GM18517 (cell line): ENCODE results near the gene SCARF1.
A peak's percentile ranks its signal among the peaks of the same experiment; 100 is the strongest.

Experiments used
- ATAC-seq: cut with Tn5 transposase; IDR thresholded peaks from one replicate; pipeline ENCODE4 v1.9.1; 2021; ENCODE audit warnings: mild to moderate bottlenecking, moderate library complexity; ENCODE audit not compliant: unreplicated experiment

Gene SCARF1

DNA sequence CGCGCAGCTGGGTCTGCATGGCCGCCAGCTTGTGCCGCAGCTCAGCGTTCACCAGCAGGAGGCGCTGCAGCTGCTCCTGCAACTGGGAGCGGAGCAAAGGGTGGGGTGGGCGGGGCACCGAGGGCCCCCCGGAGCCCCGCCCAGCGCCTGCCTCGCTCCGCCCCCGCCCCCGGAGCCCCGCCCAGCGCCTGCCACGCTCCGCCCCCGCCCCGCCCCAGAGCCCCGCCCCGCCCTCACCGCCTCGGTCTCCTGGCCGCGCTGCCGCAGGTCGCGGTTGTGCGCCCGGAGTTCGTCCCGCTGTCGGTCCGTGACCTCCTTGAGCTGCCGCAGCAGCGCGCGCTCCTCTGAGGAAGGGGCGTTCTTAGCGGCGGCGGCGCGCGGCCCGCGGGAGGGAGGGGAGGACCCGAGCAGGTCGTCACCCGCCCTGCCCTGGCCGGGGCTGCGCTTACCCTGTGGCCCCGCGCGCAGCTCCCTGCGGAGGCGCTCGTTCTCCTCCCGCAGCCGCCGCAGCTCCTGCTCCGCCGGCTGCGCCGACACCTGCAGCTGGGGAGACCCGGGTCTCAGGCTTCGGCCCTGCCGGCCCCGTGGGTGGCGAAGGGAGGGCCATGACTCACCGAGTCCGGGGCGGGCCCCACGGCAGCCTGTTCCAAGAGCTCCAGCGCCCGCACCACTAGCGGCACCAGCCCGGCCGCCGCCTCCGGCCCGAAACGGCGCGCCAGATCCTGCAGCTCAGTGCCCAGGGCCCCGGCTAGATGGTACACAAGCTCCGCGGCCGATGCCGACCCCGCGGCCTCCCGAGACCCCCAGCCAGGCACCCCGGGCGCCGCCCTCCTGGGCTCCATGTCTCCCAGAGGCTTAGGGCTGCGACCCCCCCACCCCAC lies 3.7 kb upstream of the SCARF1 start:
- peak; percentile 50 for ATAC-seq

DNA sequence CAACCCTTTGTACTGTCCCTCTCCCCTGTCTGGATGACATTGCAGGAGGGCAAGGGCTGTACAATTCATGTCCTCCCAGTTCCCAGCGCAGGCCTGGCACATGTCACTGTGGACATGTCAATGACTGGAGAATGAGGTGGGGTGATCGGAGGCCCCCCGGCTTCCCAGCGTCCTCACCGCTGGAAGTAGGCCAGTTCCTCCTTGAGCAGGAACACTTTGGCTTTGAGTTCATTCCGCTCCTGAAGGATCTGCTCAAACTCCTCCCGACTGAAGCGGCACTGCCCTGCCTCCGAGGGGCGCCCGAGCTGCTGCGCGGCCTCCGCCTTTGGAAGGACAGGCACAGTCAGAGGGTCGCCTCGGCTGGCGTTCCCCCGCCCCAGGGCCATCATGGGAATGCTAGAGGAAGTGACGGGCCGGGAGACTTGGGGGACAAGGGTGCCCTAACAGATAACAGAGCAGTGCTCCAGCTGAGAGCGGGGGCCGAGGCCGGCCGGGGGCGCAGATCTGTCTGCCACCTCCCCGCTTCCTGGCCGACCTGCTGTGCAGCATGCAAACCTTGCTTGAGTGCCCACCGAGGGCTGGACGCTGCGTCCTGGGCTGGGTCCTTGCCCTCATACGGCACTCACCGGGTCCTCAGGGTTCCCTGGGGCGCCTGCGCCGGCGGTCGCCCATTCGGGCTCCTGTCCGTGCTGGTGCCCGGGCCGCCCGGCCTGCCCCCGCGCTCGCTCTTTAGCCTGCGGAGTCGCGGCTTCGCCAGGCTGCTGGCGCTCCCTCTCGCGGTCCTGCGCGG lies 2.8 kb upstream of the SCARF1 start:
- peak; percentile 36 for ATAC-seq

DNA sequence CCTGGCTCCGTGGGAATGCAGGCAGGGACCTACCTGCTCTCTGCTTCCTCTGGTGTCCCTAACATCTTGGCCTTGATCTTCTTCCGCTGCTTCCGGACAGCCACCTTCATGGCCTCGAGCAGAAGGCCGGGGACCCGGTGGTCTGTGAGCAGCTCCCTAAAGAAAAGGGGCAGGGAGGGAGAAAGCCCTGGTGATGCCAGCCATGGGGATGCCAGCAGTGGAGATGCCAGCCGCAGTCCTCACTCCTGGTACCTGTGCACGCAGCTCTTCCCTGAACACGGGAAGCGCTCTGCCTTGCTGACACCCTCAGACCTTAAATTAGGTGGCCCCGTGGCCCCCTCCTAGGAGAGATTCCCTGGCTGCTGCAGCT lies 2.3 kb upstream of the SCARF1 start:
- ATAC-seq: no peak

DNA sequence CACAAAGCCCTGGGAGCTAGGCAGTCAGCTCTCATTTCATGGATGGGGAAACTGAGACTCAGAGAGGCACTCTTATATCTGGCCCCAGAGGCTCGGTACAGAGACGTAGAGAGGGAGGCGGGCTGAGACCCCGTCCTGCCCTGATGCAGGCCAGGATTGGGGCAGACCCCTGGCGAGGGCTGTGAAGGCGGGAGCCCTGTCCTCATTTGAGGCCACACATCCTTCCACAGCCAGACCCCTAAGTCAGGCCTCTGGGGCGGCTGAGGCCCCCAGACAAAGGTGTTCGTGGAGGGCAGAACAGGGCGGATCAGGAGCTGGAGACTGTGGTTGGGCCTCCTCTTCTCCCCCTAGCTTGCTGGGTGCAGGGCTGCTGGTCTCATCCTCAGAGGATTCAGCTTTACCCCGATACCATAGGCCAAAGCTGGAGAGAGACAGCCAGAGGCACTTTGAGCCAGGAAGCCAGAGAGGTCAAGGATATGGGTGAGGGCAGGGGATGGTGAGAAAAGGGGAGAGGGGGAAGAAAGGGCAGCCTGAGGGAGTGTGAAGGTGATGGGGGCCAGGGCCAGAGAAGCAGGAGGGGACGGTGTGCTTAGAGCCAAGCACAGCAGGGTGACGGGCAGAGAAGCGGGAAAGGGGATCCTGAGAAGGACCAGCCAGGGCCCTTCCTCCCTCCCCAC lies 805 bp upstream of the SCARF1 start:
- no peak for ATAC-seq

DNA sequence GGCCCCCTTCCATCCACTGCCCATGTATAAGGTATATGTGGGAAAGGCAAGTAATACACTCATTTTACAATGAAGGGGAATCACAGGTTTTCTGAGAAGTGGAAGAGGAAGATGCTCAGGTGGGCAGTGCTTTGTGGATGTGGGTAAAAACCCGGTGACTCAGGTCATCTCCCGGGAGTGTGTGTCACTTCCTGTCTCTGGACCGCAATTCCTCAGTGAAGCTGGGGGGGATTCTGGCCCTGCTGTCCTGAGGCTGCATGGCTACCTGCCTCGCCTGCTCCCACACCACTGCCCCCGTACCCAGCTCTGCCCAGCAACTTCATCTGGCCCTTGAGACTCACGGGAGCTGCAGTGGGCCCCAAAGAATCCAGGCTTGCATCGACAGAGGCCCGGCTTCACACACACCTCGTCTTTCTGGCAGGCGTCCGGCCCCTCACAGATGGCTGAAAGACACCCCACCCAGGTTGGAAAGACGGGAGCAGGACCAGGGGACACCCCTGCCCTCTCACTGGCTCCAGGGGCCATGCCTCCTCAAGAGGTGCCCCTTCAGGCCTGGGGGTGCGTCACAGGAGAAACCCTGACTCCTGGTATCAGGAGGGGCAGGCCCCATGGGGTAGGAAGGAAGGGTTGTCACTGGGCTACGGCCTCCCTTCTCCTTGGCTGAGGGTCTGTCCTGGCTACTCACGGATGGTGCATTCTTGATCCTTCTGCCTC lies 882 bp downstream of the SCARF1 start:
- ATAC-seq: no peak

DNA sequence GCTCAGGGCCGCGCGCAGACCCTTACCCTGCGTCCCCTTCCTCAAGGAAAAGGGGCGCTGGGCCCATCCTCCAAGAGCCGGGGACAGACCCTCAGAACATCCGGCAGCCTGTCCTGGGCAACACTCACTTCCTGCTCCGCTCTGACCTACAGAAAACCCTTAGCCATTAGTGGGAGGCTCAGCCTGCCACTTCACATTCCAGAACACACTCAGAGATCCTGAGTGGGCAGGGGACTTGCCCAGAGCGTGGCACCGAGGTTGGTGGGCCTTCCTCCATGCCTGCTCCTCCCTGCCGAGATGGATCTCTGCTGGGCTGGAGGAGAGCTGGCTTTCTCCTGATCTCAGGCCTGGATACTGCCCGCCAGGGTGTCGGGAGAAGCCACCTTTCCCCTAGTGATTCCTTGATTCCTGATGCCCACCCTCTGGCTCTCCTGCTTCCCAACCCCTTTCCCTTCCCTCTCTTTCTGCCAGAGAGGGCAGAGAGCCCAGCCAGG lies 1.5 kb downstream of the SCARF1 start:
- ATAC-seq: no peak

DNA sequence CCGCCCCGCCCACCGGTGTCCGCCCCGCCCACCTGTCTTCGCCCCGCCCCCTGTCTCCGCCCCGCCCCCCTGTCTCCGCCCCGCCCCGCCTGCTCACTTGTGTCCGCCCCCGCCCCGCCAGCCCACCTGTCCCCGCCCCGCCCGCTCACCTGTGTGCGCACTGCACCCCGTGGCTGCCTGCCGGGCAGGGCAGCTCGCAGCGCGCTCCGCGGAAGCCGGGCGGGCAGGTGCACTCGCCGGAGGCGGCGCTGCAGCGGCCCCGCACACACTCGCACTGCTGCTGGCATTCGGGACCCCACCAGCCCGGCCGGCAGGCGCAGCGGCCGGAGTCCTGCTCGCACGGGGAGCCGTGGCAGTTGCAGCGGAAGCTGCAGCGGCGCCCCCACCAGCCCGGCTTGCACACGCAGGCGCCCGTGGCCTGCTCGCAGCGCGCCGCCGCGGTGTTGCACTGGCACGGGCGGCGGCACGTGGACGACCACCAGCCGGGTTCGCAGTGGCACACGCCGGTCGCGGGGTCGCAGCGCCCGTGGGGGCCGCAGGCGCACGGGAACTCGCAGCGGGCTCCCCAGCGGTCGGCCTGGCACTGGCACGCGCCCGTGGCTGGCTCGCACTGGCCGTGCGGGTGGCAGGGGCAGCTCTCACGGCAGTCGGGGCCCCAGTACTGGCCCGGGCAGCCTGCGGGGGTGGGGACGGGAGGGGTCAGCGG lies 2.1 kb downstream of the SCARF1 start:
- ATAC-seq: no peak

DNA sequence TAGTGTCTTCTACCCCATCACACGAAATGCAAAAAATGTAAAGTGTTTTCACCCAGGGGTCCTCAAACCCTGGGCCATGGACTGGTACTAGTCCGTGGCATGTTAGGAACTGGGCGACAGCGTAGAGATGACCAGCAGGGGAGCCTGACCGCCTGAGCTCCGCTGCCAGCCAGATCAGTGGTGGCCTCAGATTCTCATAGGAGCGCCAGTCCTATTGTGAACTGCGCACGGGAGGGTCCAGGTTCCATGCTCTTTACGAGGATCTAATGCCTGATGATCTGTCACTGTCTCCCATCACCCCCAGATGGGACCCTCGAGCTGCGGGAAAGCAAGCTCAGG lies 4.5 kb downstream of the SCARF1 start:
- no peak for ATAC-seq

DNA sequence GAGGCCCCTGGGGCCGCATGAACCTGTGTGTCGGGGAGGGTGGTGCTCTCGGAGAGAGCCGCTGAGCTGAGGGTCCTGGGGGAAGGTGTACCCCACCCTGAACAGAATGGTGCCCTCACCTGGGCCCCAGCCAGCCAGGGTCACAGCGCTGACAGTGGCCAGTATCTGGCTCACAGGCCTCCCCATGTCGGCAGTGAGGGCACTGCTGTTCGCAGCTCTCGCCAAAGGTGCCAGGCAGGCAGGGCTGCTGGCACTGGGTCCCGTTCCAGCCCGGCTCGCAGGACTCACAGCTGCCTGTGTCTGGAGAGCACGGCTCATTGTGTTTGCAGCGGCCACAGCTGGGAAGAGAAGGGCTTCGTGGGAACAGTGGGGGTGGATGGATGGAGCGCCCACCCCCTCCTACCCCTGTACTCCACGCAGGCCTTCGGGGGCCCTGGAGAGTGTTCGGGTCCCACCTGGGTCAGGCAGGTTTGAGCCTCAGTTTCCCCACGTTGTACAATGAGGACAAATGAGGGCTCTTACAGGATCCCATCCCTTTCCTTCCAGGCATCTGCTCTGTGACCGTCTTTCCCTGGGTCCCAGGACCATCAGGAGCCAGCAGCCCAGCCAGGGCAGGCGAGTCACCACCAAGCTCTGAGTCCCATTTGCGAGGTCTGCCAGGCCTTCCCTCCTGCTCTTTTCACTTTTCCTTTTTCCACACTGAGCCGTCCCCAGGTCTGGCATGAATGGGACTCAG lies 5.0 kb downstream of the SCARF1 start:
- no peak for ATAC-seq

DNA sequence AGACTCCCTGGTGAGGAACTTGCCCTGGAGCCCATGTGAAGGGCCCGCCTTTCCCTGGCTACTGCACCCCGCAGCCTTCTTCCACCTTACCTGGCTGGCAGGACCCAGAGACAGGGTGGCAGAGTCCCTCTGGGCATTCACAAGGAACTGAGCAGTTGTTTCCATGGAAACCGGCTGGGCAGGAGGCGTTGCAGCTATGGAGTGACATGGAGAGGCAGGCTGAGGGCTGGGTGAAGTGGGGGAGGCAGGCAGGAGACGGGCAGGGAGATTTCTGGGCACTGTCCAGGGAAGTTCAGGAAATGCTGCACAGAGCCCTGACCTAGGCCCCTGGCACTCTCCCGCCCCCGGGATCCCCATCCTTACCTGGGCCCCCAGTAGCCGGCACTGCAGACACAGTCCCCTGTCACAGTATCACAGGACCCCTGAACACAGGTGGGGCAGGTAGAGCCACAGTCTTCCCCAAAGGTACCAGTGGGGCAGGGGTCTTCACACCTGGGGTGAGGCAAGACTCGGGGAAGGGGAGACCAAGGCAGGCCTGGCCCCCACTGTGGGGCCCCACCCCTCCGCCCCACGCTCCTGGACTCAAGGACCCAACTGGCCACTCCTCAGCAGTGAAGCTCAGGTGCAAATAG lies 5.9 kb downstream of the SCARF1 start:
- ATAC-seq: no peak

DNA sequence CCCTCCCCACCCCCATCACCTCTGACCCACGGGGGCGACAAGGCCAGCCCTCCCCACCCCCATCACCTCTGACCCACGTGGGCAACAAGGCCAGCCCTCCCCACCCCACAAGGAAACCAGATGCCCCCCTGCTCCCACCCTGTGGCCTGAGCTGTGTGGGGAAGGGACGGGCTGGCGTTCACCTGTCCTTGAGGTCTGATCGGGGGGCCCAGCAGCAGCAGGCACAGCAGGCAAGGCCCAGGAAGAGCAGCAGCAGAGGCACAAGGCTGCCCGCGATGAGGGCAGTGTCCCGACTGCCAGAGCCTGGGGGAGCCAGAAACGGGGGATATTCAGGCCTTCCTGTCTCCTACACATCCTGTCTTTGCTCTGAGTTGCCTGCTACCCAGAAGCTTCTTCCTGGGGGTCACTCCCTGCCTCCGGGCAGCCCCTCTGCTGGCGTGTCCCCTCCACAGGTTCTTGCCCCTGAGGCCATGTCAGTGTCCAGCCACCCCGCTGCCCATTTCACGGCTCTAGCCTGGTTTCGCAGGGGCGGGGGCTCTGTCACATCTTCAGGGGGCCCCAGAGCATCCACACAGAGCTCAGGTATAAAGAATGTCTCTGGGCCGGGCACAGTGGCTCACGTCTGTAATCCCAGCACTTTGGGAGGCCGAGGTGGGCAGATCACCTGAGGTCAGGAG lies 6.8 kb downstream of the SCARF1 start:
- no peak for ATAC-seq

DNA sequence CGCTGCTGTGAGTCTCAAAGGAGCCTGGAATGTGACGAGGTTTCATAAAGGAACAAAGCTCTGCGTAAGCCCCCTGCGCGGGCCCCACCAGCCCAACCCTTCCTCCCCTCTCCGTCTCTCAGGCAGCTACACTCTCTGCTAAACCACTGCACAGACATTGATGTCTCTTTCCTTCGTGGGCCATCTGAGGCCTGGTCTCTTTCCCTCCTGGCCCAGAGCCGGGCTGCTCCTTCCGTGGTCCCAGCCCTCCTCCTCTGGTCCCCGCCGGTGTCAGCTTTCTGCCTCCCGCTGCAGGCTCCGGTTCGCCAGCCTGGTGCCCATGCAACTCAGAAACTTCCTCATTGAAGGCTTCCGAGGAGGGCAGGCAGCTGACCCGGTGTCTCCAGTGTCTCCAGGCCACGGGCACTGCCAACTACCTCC lies 7.4 kb downstream of the SCARF1 start:
- ATAC-seq: no peak

DNA sequence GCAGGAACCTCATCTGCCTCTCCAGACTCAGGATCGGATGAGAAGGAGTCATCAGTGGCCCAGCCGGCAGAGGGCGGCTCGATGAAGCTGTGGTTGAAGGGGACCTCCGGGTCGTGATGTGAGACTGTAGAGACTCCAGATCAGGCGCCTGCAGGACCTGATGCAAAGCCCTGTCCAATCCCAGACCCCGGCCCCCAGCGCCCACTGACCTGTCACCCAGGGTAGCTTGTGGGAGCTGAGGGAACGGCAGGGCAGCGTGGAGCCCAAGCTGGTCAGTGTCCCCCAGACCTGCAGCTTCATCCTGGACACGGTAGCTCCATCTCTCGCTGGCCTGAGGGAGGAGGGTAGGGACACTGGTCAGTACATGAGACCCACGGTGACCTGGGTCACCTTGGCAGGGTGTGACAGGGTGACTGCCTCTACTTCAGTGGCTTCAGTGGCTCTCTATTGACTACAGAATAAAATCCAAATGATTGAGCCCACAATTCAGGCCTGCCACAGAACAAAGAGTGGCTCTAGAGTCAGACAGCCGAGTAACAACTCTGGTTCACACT lies 8.7 kb downstream of the SCARF1 start:
- no peak for ATAC-seq

DNA sequence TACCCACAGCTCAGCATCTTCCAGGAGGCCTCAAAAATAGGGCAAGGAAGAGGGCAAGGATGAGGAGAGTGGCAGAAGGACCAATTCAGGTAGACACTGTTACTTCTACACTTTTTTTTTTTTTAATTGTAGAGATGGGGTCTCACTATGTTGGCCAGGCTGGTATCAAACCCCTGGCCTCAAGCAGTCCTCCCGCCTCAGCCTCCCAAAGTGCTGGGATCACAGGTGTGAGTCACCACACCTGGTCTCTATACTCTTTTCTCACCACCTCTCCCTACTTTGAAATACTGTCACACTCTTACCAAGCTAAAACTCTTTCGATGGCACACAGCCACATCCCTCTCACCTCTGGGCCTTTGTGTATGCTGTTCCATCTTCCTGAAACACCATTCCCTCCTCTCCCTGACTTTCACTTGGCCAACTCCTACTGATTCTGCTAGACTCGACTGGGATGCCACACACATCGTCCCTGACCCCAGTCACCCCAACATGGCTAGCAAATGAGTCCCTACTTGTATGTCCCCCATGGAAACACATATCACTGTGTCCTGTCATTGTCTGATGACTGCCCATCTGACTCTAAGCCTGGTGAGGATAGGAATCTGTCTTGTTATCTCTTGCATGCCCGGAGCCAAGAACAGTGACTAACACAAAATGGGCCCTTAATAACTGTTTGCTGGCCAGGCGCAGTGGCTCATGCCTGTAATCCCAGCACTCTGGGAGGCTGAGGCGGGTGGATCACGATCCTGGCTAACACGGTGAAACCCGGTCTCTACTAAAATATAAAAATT lies 9.7 kb downstream of the SCARF1 start:
- no peak for ATAC-seq

DNA sequence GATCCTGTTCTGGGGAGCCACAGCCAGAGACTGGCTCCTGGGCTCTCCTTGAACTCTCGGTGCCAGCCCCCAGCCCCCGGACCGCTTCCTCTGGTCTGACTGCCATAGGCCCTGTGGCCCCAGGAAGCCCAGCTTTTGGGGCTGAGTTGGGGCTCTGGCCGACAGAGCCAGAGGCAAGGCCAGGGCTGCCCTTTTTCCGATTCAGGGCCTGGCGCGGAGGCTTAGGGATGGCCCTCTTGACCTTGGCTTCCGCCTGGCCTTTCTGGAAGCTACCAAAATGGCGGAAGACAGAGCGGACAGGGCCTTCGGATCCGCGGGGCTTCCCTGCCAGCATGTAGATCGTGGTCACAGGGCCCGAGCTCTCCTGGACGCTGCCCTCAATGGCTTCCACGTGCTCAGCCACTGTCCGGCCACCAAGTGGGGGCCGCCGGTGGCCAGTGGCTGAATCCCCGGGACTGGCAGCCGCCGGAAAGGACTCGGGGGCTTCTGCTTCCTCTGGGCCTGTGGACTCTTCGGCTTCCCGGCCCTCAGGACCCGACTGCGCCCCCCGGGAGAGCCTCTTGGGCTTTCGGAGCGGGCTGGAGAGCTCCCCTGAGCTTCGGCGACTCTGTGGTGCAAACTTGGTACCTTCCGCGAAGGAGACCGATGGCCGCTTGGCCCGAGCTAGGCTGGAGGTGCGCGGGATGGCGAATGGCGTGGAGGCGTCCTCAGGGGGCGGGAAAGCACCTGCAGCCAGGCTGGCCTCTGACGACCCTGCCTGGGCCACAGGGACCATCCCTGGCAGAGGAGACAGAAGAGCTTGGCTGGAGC lies 10.5 kb downstream of the SCARF1 start:
- ATAC-seq: no peak

DNA sequence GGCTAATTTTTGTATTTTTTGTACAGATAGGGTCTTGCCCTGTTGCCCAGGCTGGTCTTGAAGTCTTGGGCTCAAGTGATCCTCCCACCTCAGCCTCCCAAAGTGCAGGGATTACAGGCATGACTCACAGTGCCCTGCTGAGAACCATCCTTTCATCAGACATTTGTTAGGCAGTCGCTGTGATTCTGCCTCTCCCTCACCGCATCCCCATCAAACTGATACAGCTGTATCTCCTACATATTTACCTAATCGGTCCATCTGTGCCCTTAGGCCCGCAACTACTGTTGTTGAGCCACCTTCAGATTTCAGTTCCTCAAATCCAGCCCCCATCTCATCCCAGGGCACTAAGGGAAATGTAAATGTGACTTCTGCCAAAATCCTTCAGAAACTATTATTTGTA lies 14.9 kb downstream of the SCARF1 start:
- no peak for ATAC-seq
